Uterus (tissue), 2 donors: ENCODE measurements around the gene HTR4.

Experiments
- POLR2A ChIP-seq, 2 donors: fragments of 450-650 bp; IDR thresholded peaks; one replicate each; pipeline ENCODE4 v1.6.1; 2016; ENCODE audit warnings: antibody characterized with exemption in 2 of 2, mild to moderate bottlenecking in 1 of 2, moderate library complexity in 1 of 2
- TF ChIP-seq, protein P1 (sequence below), 4 experiments: fragments of 200-600 bp in 2 of 4; fragments of 450-650 bp in 2 of 4; sonication (generic) in 2 of 4; IDR thresholded peaks; one replicate each; pipeline ENCODE4 v1.5.1; 2016 to 2019; ENCODE audit warnings: antibody characterized with exemption in 4 of 4, mild to moderate bottlenecking in 2 of 4, moderate library complexity in 1 of 4

DNA sequence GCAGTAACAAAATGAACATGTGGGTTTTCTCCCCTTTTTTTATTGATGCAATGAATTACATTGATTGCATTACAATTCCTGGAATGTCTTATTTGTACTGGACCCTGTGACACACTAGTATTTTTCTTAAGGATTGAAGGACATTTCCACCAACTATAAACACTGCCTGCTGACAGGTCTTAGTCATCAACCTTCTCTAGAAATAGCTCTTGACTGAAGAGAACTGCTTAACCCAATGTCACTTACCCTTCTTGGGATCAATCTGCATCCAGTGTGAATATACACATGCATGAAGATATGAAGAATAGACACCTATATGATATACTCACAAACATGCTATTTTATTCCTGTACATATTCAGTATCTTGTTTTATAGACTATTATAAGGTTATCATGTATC lies 140.0 kb downstream of the HTR4 start:
- no peak for TF ChIP-seq POLR2A (IDR thresholded peaks at IDR 0.05)
- TF ChIP-seq, protein P1, sequence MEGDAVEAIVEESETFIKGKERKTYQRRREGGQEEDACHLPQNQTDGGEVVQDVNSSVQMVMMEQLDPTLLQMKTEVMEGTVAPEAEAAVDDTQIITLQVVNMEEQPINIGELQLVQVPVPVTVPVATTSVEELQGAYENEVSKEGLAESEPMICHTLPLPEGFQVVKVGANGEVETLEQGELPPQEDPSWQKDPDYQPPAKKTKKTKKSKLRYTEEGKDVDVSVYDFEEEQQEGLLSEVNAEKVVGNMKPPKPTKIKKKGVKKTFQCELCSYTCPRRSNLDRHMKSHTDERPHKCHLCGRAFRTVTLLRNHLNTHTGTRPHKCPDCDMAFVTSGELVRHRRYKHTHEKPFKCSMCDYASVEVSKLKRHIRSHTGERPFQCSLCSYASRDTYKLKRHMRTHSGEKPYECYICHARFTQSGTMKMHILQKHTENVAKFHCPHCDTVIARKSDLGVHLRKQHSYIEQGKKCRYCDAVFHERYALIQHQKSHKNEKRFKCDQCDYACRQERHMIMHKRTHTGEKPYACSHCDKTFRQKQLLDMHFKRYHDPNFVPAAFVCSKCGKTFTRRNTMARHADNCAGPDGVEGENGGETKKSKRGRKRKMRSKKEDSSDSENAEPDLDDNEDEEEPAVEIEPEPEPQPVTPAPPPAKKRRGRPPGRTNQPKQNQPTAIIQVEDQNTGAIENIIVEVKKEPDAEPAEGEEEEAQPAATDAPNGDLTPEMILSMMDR (IDR thresholded peaks at IDR 0.05): no peak
